ENCODE measurements around the gene IFNG.

GRCh38 chr12:68154779-68155178, 4.8 kb downstream of the IFNG start:
- TF ChIP-seq CTCF (IDR thresholded peaks at IDR 0.05) (no peak), POLR2A (IDR thresholded peaks at IDR 0.05) (no peak)

All from breast epithelium (tissue), 3 donors.